ENCODE data around the gene KISS1R. TPM values are rescaled to one million over a fixed set of nuclear protein-coding genes. Genes with fewer than 3 reads are reported as not detected.

The KISS1R gene
- total and polyA plus RNA-seq, 2 of the 4 experiments (the other 2 are of a cell fraction): not detected

DNA sequence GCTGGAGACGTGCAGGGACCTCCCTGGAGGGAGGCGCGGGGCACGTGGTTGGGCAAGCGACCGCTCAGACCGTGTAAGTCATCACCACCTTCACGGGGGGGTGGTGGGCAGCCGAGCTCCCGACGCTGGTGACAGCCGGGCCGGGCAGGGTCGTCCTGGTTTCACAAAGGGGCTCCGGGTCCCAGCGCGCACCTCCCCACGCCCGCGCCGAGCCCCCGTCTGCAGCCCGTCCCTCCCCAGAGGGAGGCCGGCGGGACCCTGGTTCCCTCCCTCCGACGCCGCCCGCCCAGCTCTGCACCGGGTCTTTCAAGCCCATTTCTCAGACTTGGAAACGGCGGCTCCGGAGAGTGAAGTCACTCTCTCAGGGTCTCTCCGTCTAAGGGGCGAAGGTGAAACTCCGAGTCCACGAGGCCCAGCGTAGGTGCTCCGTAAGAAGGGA, 8.0 kb downstream of the KISS1R start:
- Histone ChIP-seq H3K79me1 (ENCODE audit: low read depth in 1 of 2, low read length in 2 of 2) (peaks cover 0 to 33% of the 10 kb centered on the region in 2 experiments; a peak in 1 of 4 replicates), H4K91ac (ENCODE audit: insufficient read depth, low read depth, low read length) (peak overlapping the region; percentile 85), H2BK5ac (ENCODE audit: low read depth, low read length, poor library complexity, severe bottlenecking) (peak overlapping the region; percentile 96), H3K4me2 (ENCODE audit: low read depth, low read length) (peak overlapping the region; percentile 74), H3K9me3 (ENCODE audit: control insufficient read depth, insufficient read depth, low read length) (no peaks in the 10 kb centered on the region), H3K27ac (ENCODE audit: insufficient read depth, low read length) (peak overlapping the region; percentile 91), H3K18ac (ENCODE audit: low read depth, low read length) (peak overlapping the region; percentile 50), H3K23ac (ENCODE audit: low read depth, low read length) (peak overlapping the region; percentile 93), H3K56ac (ENCODE audit: extremely low read depth, insufficient read depth, low read length) (peak overlapping the region; percentile 60; the same call in 1 of the 2 replicates), H3K9ac (ENCODE audit: low read depth, low read length) (peak overlapping the region; percentile 78), H3K4ac (ENCODE audit: low read depth, low read length) (peak overlapping the region; percentile 86), H3K9me1 (ENCODE audit: insufficient read depth, low read length) (no peaks in the 10 kb centered on the region), H2AFZ (replicated peaks; ENCODE audit: low read length, poor library complexity) (peak overlapping the region; percentile 95), H3K14ac (replicated peaks; ENCODE audit: low read depth, low read length) (peak overlapping the region; percentile 65), H2AK5ac (ENCODE audit: low read depth, low read length) (peak overlapping the region; percentile 77), H3K4me1 (ENCODE audit: control insufficient read depth, insufficient read depth, low read length) (peaks cover 7% of the 10 kb centered on the region), H3K27me3 (ENCODE audit: control insufficient read depth, insufficient read depth, low read length) (peaks cover 10% of the 10 kb centered on the region), H4K8ac (ENCODE audit: low read depth in 2 of 2, low read length in 2 of 2) (peak overlapping the region; percentile 50 to 57; a peak in 2 of 4 replicates), H2BK20ac (ENCODE audit: low read depth, low read length) (peak overlapping the region; percentile 77), H2AK9ac (replicated peaks; ENCODE audit: low read depth, low read length, poor library complexity) (peak overlapping the region; percentile 98), H4K5ac (ENCODE audit: low read depth, low read length) (no peak overlapping the region), H3K4me3 (ENCODE audit: insufficient read depth, low read depth, low read length) (peak overlapping the region; percentile 96), H4K20me1 (ENCODE audit: insufficient read depth, low read length) (peaks cover 10% of the 10 kb centered on the region), H2BK120ac (ENCODE audit: low read depth, low read length) (peak overlapping the region; percentile 79), H2BK15ac (ENCODE audit: low read depth, low read length) (peak overlapping the region; percentile 76; the same call in 1 of the 3 replicates), H3K36me3 (ENCODE audit: control insufficient read depth, insufficient read depth, low read length) (peaks cover 14% of the 10 kb centered on the region)
- TF ChIP-seq MXI1 (IDR thresholded peaks at IDR 0.05; ENCODE audit: borderline replicate concordance, low read depth, low read length): peak; percentile 84; the same call in 1 of the 2 replicates
- no peak for TF ChIP-seq MAZ (IDR thresholded peaks at IDR 0.05; ENCODE audit: borderline replicate concordance, low read depth, low read length)
- TF ChIP-seq CEBPB (IDR thresholded peaks at IDR 0.05; ENCODE audit: low read depth, low read length): 0 out of 2 replicates have a peak, but pooled peaks have one; percentile 6
- TF ChIP-seq, protein P1, sequence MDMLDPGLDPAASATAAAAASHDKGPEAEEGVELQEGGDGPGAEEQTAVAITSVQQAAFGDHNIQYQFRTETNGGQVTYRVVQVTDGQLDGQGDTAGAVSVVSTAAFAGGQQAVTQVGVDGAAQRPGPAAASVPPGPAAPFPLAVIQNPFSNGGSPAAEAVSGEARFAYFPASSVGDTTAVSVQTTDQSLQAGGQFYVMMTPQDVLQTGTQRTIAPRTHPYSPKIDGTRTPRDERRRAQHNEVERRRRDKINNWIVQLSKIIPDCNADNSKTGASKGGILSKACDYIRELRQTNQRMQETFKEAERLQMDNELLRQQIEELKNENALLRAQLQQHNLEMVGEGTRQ (IDR thresholded peaks at IDR 0.05; ENCODE audit: low read depth, low read length): peak; percentile 77
- no peak for TF ChIP-seq BHLHE40 (IDR thresholded peaks at IDR 0.05; ENCODE audit: low read depth, low read length)
- intact Hi-C loops (cut with micrococcal nuclease): no loop called here
- no TSS peak for BruUV-seq (replicated peaks)
- dilution Hi-C loops (cut with HindIII; ENCODE audit: low sequenced_read_pairs, unreplicated experiment): no loop called here
- peak; percentile 18 for DNase-seq
- CTCF ChIA-PET: no interaction called here
- ATAC-seq (ENCODE audit: low read depth): peak; percentile 44
- in situ Hi-C loops (cut with MboI; ENCODE audit: low sequenced_read_pairs): no loop called here
- WGBS, 2 experiments (ENCODE audit: extremely low coverage in 2 of 2, insufficient read length in 1 of 2): 2% methylated on average over 22 of the region's 39 CpGs; no CpG with 5 or more reads in 1 of the 2 experiments
- POLR2A ChIA-PET (ENCODE audit: unreplicated experiment): no interaction called here

Measured in IMR-90 (cell line).